GM12872 (cell line): ENCODE measurements around the gene PADI2.

Source experiments
- TF ChIP-seq, protein P1 (sequence below): IDR thresholded peaks from 3 replicates; pipeline ENCODE4 v1.5.1; 2011; ENCODE audit warnings: low read depth, mild to moderate bottlenecking, low read length, moderate library complexity; ENCODE audit not compliant: insufficient read depth

The PADI2 gene

DNA sequence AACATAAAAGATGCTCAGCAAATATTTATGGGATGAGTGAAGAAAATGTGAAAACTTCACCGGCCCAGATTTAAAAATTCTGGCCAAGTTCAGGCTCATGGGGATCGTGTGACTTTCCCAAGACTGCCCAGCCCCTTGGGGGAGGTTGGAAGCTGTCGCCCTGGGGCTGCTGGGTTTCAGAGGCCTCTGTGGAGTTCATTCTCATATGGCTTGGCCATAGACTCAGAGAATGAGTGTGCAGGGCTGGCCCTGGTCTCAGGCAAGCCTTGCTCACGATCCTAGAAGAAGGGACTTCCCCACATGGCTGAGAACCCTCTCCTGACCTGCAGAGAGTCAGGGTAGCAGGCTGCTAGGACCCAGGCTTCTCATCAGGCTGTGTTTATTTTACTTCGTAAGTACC lies 24.6 kb downstream of the PADI2 start:
- TF ChIP-seq, protein P1, sequence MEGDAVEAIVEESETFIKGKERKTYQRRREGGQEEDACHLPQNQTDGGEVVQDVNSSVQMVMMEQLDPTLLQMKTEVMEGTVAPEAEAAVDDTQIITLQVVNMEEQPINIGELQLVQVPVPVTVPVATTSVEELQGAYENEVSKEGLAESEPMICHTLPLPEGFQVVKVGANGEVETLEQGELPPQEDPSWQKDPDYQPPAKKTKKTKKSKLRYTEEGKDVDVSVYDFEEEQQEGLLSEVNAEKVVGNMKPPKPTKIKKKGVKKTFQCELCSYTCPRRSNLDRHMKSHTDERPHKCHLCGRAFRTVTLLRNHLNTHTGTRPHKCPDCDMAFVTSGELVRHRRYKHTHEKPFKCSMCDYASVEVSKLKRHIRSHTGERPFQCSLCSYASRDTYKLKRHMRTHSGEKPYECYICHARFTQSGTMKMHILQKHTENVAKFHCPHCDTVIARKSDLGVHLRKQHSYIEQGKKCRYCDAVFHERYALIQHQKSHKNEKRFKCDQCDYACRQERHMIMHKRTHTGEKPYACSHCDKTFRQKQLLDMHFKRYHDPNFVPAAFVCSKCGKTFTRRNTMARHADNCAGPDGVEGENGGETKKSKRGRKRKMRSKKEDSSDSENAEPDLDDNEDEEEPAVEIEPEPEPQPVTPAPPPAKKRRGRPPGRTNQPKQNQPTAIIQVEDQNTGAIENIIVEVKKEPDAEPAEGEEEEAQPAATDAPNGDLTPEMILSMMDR: no peak

DNA sequence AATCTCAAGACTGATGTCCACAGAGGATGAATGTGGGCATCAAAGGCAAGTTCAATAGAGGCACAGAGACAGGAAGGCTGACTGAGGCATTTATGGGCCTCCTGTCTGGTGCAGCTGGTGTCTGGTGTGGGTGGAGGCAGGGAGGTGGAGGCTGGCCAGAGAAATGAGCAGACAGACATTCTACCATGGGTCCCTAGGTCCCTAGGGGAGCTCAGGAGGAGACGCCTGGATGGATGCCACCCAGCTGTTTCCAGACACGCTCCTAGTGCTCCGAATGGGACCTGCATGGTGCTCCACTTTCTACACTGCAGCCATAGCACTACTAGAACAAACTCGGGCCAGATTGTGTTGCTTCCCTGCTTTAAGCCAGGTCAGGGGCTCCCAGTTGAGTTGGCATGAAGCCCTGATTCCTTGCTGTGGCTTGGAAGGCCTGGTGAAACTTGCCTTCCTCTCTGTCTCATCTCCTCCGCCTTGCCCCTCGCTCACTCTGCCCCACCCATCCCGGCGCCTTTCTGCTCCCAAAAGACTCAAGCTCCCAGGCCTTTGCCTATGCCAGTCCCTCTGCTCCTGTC lies 25.3 kb downstream of the PADI2 start:
- TF ChIP-seq, protein P1: no peak

DNA sequence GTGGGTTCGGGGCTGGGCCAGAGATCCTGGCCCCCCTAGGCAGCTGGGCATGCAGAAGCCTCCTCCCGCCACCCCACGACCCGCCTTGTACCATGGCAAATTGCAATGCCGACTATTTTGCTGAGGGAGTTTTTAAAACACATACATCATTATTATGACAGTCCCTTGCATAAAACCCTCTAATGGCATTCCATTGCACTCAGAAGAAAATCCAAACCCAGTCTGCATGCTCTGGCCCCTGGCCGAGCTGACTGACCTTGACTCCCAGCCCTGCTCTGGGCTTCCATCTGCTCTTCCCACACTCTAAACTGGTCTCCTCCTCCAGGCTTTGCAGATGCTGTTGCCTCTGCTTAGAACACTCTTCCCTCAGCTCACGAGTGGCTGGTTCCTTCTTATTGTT lies 28.0 kb downstream of the PADI2 start:
- TF ChIP-seq, protein P1: no peak

DNA sequence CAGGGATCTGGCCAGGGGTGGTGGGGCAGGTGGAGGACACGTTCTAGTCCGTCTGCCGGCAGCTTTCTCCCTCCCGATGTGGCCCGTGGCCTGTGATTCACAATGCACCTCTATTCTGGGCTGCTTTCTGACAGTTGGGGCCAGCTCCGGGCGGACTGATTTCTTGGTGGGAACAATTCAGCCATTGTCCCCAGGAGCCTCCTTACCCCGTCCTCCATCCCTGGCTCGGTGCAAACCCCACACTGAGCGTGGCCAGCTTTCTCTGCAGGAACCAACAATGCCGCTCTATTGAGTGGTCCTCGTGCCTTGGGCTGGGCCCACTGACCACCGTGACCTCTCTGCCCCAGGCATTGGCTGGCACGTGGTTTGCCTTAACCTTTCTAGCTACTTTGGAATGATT lies 29.7 kb downstream of the PADI2 start:
- TF ChIP-seq, protein P1: no peak

DNA sequence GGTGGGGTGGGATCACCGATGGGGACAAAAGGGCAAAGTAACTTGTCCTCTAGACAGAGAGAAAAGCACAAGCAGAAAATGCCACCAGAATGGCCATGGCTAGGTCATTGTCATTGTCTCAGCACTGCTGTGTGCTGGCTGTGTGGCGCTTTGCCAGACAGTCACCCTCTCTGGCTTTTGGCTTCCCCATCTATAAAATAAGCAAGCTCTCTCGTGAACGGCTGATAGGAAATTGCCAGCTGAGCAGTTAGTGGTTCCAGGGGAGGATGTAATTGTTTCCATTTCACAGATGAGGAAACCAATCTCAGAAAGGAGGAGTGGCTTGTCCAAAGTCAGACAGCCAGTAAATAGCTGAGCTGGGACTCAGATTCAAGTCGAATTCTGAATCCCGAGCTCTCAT lies 32.5 kb downstream of the PADI2 start:
- TF ChIP-seq, protein P1: no peak

DNA sequence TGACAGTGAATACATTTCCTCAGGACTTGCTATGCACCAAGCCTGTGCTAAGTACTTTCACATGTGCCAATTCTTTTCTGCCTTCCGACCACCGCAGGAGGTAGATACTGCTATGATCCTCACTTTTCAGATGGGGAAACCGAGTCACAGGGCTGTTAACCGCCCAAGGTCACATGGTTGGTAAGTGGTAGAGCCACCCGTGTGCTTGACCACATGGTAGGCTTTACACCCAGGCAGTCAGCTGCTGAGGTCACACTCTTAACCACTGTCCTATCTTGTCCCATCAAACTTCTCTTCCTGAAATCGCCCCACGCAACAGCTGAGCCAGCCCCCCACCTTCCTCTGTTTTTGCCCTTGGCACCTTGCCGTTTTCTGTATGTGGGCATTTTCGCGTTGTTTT lies 34.5 kb downstream of the PADI2 start:
- TF ChIP-seq, protein P1: no peak

DNA sequence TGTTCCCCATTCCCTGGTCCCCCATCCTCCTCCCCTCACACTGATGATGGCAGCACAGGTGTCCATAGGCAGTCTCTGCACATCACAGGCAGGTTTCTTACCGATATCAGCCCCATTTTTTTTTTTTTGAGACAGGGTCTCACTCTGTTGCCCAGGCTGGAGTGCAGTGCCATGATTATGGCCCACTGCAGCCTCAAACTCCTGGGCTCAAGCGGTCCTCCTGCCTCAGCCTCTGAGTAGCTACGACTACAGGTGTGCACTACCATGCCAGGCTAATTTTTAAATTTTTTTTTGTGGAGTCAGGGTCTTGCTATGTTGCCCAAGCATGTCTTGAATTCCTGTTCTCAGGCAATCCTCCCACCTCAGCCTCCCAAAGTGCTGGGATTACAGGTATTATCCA lies 36.5 kb downstream of the PADI2 start:
- TF ChIP-seq, protein P1: no peak
